SK-N-SH (cell line): ENCODE measurements around the gene AFF1. TPM values are rescaled to one million over a fixed set of nuclear protein-coding genes. Genes with fewer than 3 reads are reported as not detected.

Experiments used
- CTCF ChIA-PET: fragments of 300-600, 350-600 bp; formaldehyde crosslinking; extraction: SDS; loops from one replicate; lab custom pipeline; 2021; lab: Yijun Ruan, JAX
- POLR2A ChIA-PET: fragments of 350-600 bp; sonication (Branson Sonifier 250); formaldehyde crosslinking; extraction: SDS; loops from one replicate; lab custom pipeline; 2020; ENCODE audit warnings: antibody characterized with exemption, inconsistent platforms; lab: Yijun Ruan, JAX
- DNase-seq: peaks from one replicate; pipeline ENCODE4 v3.0.0; 2012
- H2AFZ ChIP-seq: fragments of 200-600 bp; sonication (generic); 2 replicates; pipeline ENCODE4 v1.8.1; 2016; ENCODE audit warnings: antibody characterized with exemption, mild to moderate bottlenecking, low read depth
- H3F3A ChIP-seq: fragments of 200-600 bp; sonication (generic); replicated peaks from 2 replicates; pipeline ENCODE3; 2016; ENCODE audit warnings: antibody characterized with exemption, mild to moderate bottlenecking; ENCODE audit not compliant: insufficient read depth
- H3K27ac ChIP-seq, 2 experiments: fragments of 200-500 bp in 1 of 2; fragments of 200-600 bp in 1 of 2; sonication (Bioruptor generic) in 1 of 2; sonication (generic), shearing (Covaris generic) in 1 of 2; 2 replicates each; pipeline versions ENCODE4 v1.5.1 to v1.6.1; 2014 to 2016; ENCODE audit warnings: low read depth in 2 of 2, inconsistent platforms in 1 of 2, low read length in 1 of 2, mild to moderate bottlenecking in 1 of 2, mixed read lengths in 1 of 2
- H3K27me3 ChIP-seq: fragments of 200-600 bp; sonication (generic), shearing (Covaris generic); 2 replicates; pipeline ENCODE4 v1.6.1; 2016; ENCODE audit warnings: mixed run types; ENCODE audit not compliant: insufficient read depth
- H3K36me3 ChIP-seq, 2 experiments: fragments of 200-500 bp in 1 of 2; fragments of 200-600 bp in 1 of 2; sonication (Bioruptor generic) in 1 of 2; sonication (generic) in 1 of 2; replicated peaks in 1 of 2; 2 replicates each; pipeline versions ENCODE3 to v1.5.1; 2014 to 2016; ENCODE audit warnings: low read length in 1 of 2, mild to moderate bottlenecking in 1 of 2; ENCODE audit not compliant: insufficient read depth in 2 of 2, control insufficient read depth in 1 of 2
- H3K4me1 ChIP-seq, 2 experiments: fragments of 200-500 bp in 1 of 2; fragments of 200-600 bp in 1 of 2; sonication (Bioruptor generic) in 1 of 2; sonication (generic), shearing (Covaris generic) in 1 of 2; 2 replicates each; pipeline versions ENCODE4 v1.5.1 to v1.6.1; 2014 to 2016; ENCODE audit warnings: low read depth in 1 of 2, low read length in 1 of 2, mixed run types in 1 of 2; ENCODE audit not compliant: insufficient read depth in 2 of 2, control insufficient read depth in 1 of 2
- H3K4me2 ChIP-seq: fragments of 200-600 bp; sonication (generic), shearing (Covaris generic); 2 replicates; pipeline ENCODE4 v1.6.1; 2017; ENCODE audit warnings: mixed run types
- H3K4me3 ChIP-seq, 2 experiments: fragments of 200-500 bp in 1 of 2; fragments of 200-600 bp in 1 of 2; sonication (Bioruptor generic) in 1 of 2; sonication (generic), shearing (Covaris generic) in 1 of 2; 2 replicates each; pipeline versions ENCODE4 v1.5.1 to v1.8.1; 2014 to 2016; ENCODE audit warnings: low read depth in 2 of 2, inconsistent platforms in 1 of 2, low read length in 1 of 2, mild to moderate bottlenecking in 1 of 2, mixed read lengths in 1 of 2, moderate library complexity in 1 of 2
- H3K79me2 ChIP-seq: fragments of 200-600 bp; sonication (generic); 2 replicates; pipeline ENCODE4 v1.8.1; 2017; ENCODE audit warnings: mild to moderate bottlenecking; ENCODE audit not compliant: insufficient read depth
- H3K9ac ChIP-seq: fragments of 200-600 bp; sonication (generic); 2 replicates; pipeline ENCODE4 v1.6.1; 2017; ENCODE audit warnings: mixed run types
- H3K9me2 ChIP-seq: fragments of 200-600 bp; sonication (generic); 2 replicates; pipeline ENCODE4 v1.6.1; 2017; ENCODE audit warnings: mixed run types
- H3K9me3 ChIP-seq: fragments of 200-600 bp; sonication (generic); 2 replicates; pipeline ENCODE4 v1.6.1; 2017; ENCODE audit warnings: mixed run types, mild to moderate bottlenecking, moderate library complexity
- H4K20me1 ChIP-seq: fragments of 200-600 bp; sonication (generic); 2 replicates; pipeline ENCODE4 v1.6.1; 2017; ENCODE audit warnings: mild to moderate bottlenecking, mixed run types; ENCODE audit not compliant: insufficient read depth
- FOSL2 ChIP-seq: IDR thresholded peaks from 2 replicates; pipeline ENCODE4 v1.4.0; 2012; ENCODE audit warnings: low read depth, mild to moderate bottlenecking, moderate library complexity, borderline replicate concordance
- IRF3 ChIP-seq: fragments of 150-350 bp; IDR thresholded peaks from 2 replicates; pipeline ENCODE4 v1.6.1; 2016; ENCODE audit warnings: mild to moderate bottlenecking, low read depth, low read length
- MEF2A ChIP-seq: IDR thresholded peaks from 2 replicates; pipeline ENCODE4 v1.4.0; 2012; ENCODE audit warnings: low read depth, borderline replicate concordance
- NRF1 ChIP-seq: IDR thresholded peaks from 2 replicates; pipeline ENCODE4 v1.6.1; 2012; ENCODE audit warnings: low read depth, mild to moderate bottlenecking, low read length
- RAD21 ChIP-seq: IDR thresholded peaks from 2 replicates; pipeline ENCODE4 v1.6.1; 2012; ENCODE audit warnings: mild to moderate bottlenecking, low read length
- SIN3A ChIP-seq: IDR thresholded peaks from 2 replicates; pipeline ENCODE4 v1.6.1; 2012; ENCODE audit warnings: low read depth, mild to moderate bottlenecking, low read length, moderate library complexity, borderline replicate concordance
- SMC3 ChIP-seq: IDR thresholded peaks from 2 replicates; pipeline ENCODE4 v1.6.1; 2012; ENCODE audit warnings: low read depth, low read length, improper control_type of control experiment
- YY1 ChIP-seq: IDR thresholded peaks from 2 replicates; pipeline ENCODE4 v1.4.0; 2012; ENCODE audit warnings: low read depth, mild to moderate bottlenecking
- WGBS: methylation state at CpG from one replicate; pipeline ENCODE4 v1.1.6; 2017; ENCODE audit warnings: low lambda C conversion rate; 5-methylcytosine and 5-hydroxymethylcytosine counted together
- polyA plus RNA-seq, 3 experiments: library from polyadenylated mRNA; depleted of rRNA; stranded (reverse); fragments of >200 nt; gene quantifications; 2 replicates each; pipeline ENCODE4 v1.2.3, GENCODE V29; 2012
- TF ChIP-seq, protein P1 (sequence below): fragments of 200-600 bp; sonication (generic); IDR thresholded peaks from 2 replicates; pipeline ENCODE4 v1.6.1; 2017; ENCODE audit warnings: antibody characterized with exemption, mild to moderate bottlenecking, moderate library complexity

Gene AFF1
- polyA plus RNA-seq, 1 of the 3 experiments (the other 2 are of a cell fraction), result 2.7 TPM

DNA sequence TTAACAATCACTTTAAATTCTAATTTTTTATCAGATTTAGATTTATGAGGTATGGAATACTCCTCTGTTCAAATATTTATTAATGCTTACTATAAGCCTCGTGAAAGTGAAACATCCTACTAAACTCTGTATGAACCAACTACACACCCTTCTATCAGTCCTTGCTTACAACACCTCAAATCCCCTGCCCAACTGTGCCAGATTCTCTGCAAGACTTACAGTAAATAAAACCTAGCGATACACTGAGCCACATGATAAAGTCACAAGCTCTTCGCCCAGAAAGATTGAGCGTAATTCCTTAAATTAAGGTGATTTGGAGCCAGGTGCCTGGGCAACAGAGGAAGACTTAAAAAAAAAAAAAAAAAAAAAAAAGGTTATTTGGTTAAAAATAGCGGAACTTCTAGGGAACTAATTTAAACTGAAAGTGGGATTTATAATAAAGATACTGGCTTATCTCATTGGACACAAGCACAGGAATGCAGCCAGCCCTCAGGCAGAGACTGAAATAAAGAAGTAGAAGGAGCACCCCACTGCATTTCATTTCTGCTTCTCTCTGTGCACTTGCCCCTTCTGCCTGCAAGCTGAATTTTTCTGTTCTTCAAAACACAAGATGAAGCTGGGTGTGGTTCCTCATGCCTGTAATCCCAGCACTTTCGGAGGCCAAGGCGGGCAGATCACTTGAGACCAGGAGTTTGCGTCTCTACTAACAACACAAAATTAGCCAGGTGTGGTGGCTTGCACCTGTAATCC, 25.1 kb upstream of the AFF1 start:
- POLR2A ChIA-PET, result no interaction called here
- Histone ChIP-seq H3K9ac (no peak overlapping the region), H3K4me2 (no peak overlapping the region), H3K79me2 (no peaks in the 10 kb centered on the region), H3K4me1 (no peaks in the 10 kb centered on the region), H2AFZ (no peak overlapping the region), H4K20me1 (no peaks in the 10 kb centered on the region), H3K27ac (no peak overlapping the region), H3K4me3 (no peak overlapping the region), H3K36me3 (no peaks in the 10 kb centered on the region), H3K9me2 (no peaks in the 10 kb centered on the region), H3F3A (no peaks in the 10 kb centered on the region), H3K27me3 (no peaks in the 10 kb centered on the region), H3K9me3 (no peaks in the 10 kb centered on the region)
- CTCF ChIA-PET, result interaction anchor here (0.8 to 21.7 kb wide), 7 partner anchors 9 to 411 kb away, joined by 3 to 294 read pairs (median 4); partner anchors contain the start of gene AFF1
- TF ChIP-seq SMC3 (no peak), NRF1 (no peak), FOSL2 (no peak)
- 95% methylated on average over 8 of the region's 8 CpGs for WGBS
- no peak for DNase-seq

DNA sequence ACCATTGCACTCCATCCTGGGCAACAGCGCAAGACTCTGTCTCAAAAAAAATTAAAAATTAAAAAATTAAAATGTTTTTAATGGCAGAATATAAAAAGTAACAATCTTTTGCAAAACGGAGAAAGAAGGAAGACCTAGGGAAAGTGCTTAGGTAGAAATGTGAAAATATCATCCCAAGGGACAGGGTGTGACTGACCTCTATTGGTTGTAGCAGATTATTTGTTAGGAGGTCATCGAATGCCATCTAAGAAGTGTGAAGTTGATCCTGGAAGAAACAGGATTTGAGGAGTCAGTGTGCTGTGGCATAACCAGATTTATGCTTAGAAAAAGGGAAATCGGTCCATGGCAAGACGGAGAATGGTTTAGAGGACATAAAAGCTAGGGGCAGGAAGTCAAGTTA, 24.4 kb upstream of the AFF1 start:
- Histone ChIP-seq H3K4me1 (no peaks in the 10 kb centered on the region), H3K79me2 (no peaks in the 10 kb centered on the region), H3F3A (no peaks in the 10 kb centered on the region), H3K36me3 (no peaks in the 10 kb centered on the region), H3K27ac (no peak overlapping the region), H3K9ac (no peak overlapping the region), H2AFZ (no peak overlapping the region), H4K20me1 (no peaks in the 10 kb centered on the region), H3K9me2 (no peaks in the 10 kb centered on the region), H3K9me3 (no peaks in the 10 kb centered on the region), H3K27me3 (no peaks in the 10 kb centered on the region), H3K4me2 (no peak overlapping the region), H3K4me3 (no peak overlapping the region)
- WGBS, result 94% methylated on average over 5 of the region's 5 CpGs
- TF ChIP-seq SIN3A (no peak), RAD21 (peak; percentile 22; the same call in 1 of the 2 replicates), IRF3 (no peak), YY1 (no peak), MEF2A (no peak)
- TF ChIP-seq, protein P1, sequence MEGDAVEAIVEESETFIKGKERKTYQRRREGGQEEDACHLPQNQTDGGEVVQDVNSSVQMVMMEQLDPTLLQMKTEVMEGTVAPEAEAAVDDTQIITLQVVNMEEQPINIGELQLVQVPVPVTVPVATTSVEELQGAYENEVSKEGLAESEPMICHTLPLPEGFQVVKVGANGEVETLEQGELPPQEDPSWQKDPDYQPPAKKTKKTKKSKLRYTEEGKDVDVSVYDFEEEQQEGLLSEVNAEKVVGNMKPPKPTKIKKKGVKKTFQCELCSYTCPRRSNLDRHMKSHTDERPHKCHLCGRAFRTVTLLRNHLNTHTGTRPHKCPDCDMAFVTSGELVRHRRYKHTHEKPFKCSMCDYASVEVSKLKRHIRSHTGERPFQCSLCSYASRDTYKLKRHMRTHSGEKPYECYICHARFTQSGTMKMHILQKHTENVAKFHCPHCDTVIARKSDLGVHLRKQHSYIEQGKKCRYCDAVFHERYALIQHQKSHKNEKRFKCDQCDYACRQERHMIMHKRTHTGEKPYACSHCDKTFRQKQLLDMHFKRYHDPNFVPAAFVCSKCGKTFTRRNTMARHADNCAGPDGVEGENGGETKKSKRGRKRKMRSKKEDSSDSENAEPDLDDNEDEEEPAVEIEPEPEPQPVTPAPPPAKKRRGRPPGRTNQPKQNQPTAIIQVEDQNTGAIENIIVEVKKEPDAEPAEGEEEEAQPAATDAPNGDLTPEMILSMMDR, result 0 out of 2 replicates have a peak, but pooled peaks have one; percentile 15
- DNase-seq, result no peak
- CTCF ChIA-PET, result interaction anchor here (1.3 to 21.7 kb wide), 4 partner anchors 11 to 412 kb away, joined by 3 to 294 read pairs (median 12); no protein-coding TSS in a partner anchor
- POLR2A ChIA-PET, result no interaction called here
